HepG2 (cell line): ENCODE data around the gene RNPEPL1. TPM values are rescaled to one million over a fixed set of nuclear protein-coding genes. Genes with fewer than 3 reads are reported as not detected.
A peak's percentile ranks its signal among the peaks of the same experiment; 100 is the strongest.

ENCODE experiments used
- GTF3A ChIP-seq: sonication (generic); formaldehyde crosslinking; conservative IDR thresholded peaks from 2 replicates; pipeline ENCODE4 v1.4.0; 2020; ENCODE audit warnings: mild to moderate bottlenecking, missing genetic modification reagents
- HOXD1 ChIP-seq: sonication (generic); formaldehyde crosslinking; IDR thresholded peaks from 2 replicates; pipeline ENCODE4 v1.5.0; 2020; ENCODE audit warnings: missing genetic modification reagents
- JUND ChIP-seq: sonication (generic); formaldehyde crosslinking; IDR thresholded peaks from 2 replicates; pipeline ENCODE4 v1.8.0; 2022; ENCODE audit warnings: mild to moderate bottlenecking, missing genetic modification reagents
- PAF1 ChIP-seq: IDR thresholded peaks from 2 replicates; pipeline ENCODE4 v1.6.1; 2016; ENCODE audit warnings: missing genetic modification reagents, missing compliant biosample characterization
- PCBP2 ChIP-seq: fragments of 200-400 bp; formaldehyde crosslinking; optimal IDR thresholded peaks from 2 replicates; pipeline ENCODE3; 2018; ENCODE audit warnings: low read length, low read depth; ENCODE audit not compliant: poor library complexity, severe bottlenecking
- SIN3A ChIP-seq: IDR thresholded peaks from 2 replicates; pipeline ENCODE4 v1.6.1; 2011; ENCODE audit warnings: low read depth, mild to moderate bottlenecking, control low read depth, low read length, borderline replicate concordance
- ZNF101 ChIP-seq: sonication (generic); formaldehyde crosslinking; IDR thresholded peaks from 2 replicates; pipeline ENCODE4 v1.4.0; 2020; ENCODE audit warnings: mild to moderate bottlenecking, low read depth, missing genetic modification reagents, borderline replicate concordance
- ZNF138 ChIP-seq: sonication (generic); formaldehyde crosslinking; IDR thresholded peaks from 2 replicates; pipeline ENCODE4 v1.5.0; 2020; ENCODE audit warnings: mild to moderate bottlenecking, low read depth, missing genetic modification reagents
- ZNF224 ChIP-seq: sonication (generic); formaldehyde crosslinking; IDR thresholded peaks from 2 replicates; pipeline ENCODE4 v1.5.0; 2020; ENCODE audit warnings: mild to moderate bottlenecking, missing genetic modification reagents
- ZNF253 ChIP-seq: sonication (generic); formaldehyde crosslinking; IDR thresholded peaks from 2 replicates; pipeline ENCODE4 v1.8.0; 2022; ENCODE audit warnings: mild to moderate bottlenecking, missing genetic modification reagents, borderline replicate concordance
- ZNF296 ChIP-seq: sonication (generic); formaldehyde crosslinking; conservative IDR thresholded peaks from 2 replicates; pipeline ENCODE4 v1.5.0; 2020; ENCODE audit warnings: mild to moderate bottlenecking, missing genetic modification reagents
- ZNF446 ChIP-seq: sonication (generic); formaldehyde crosslinking; IDR thresholded peaks from 2 replicates; pipeline ENCODE4 v1.5.0; 2020; ENCODE audit warnings: mild to moderate bottlenecking, missing genetic modification reagents
- ZSCAN29 ChIP-seq: sonication (generic); formaldehyde crosslinking; conservative IDR thresholded peaks from 2 replicates; pipeline ENCODE4 v1.4.0; 2020; ENCODE audit warnings: mild to moderate bottlenecking, missing genetic modification reagents
- polyA plus RNA-seq, 8 experiments: library from polyadenylated mRNA; depleted of rRNA in 3 of 8; stranded (reverse) in 7 of 8; unstranded in 1 of 8; fragments of >200 nt; fragmentation: Illumina TruSeq in 4 of 8; extraction: Trizol in 4 of 8; gene quantifications; 2 replicates each; pipeline versions ENCODE4 v1.2.1 to v1.2.3, GENCODE V29; 2011 to 2016; ENCODE audit warnings: low read depth in 4 of 8, missing spikeins in 1 of 8, mixed read lengths in 1 of 8; ENCODE audit not compliant: insufficient read depth in 1 of 8
- total RNA-seq, 5 experiments: library from RNA; depleted of rRNA; stranded (reverse); fragments of >200 nt; fragmentation: Illumina TruSeq; extraction: Trizol; gene quantifications; 2 replicates each; pipeline ENCODE4 v1.2.3, GENCODE V29; 2016; ENCODE audit warnings: low read depth in 1 of 5
- TF ChIP-seq, protein P1 (sequence below), 2 experiments: fragments of 450-650 bp in 1 of 2; sonication (generic) in 1 of 2; formaldehyde crosslinking in 1 of 2; IDR thresholded peaks; 2 replicates each; pipeline versions ENCODE4 v1.6.1 to v1.8.0; 2016 to 2022; ENCODE audit warnings: antibody characterized with exemption in 1 of 2, mild to moderate bottlenecking in 1 of 2, missing genetic modification reagents in 1 of 2
- TF ChIP-seq, protein P2 (sequence below): sonication (generic); formaldehyde crosslinking; IDR thresholded peaks from 2 replicates; pipeline ENCODE4 v1.8.0; 2022; ENCODE audit warnings: mild to moderate bottlenecking, missing genetic modification reagents, moderate library complexity
- TF ChIP-seq, protein P3 (sequence below): IDR thresholded peaks from 2 replicates; pipeline ENCODE4 v1.6.1; 2016; ENCODE audit warnings: missing compliant biosample characterization, missing genetic modification reagents, borderline replicate concordance

The RNPEPL1 gene
- total and polyA plus RNA-seq, 2 of the 13 experiments (the other 11 are each of a cell fraction or from before 2014, with no cell fraction given): 13.0 to 18.0 TPM

DNA sequence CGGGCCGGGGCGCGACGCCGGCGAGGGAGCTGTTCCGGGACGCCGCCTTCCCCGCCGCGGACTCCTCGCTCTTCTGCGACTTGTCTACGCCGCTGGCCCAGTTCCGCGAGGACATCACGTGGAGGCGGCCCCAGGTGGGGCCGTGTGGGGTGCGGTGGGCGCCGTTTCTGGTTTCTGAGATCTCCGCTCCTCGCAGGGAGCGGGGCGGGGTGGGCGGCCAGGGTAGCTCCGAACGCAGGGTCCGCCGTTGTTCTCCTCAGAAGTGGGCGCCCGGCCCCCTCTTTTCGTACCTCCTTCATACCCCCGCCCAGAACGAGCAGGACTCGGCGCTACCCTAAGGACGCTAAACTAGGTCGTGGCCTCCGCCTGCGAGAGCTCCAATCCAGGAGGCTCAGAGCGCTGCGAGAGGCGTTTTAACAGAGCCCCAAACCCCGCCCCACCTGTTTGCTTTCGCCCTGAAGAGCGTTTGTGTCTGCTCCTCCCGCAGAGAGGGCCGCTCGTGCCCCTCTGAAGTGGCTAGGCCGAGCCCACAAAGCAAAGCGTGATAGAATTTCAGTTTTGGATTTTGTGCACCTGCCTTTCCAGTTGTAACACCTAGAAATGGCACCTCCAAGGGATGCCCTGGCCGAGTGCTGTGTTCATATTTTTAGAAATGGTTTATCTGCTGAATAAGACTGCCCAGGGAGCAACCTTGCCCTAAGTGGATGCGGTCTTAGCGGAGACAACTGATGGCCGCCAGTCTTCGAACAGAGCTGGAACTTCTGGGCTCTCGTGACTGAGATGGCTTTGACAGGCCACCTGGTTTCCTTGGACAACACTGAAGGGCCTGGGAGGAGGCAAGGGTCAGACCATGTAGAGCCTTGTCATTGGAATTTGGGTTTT lies 18.9 kb downstream of the RNPEPL1 start (continued):
- TF ChIP-seq, protein P1, sequence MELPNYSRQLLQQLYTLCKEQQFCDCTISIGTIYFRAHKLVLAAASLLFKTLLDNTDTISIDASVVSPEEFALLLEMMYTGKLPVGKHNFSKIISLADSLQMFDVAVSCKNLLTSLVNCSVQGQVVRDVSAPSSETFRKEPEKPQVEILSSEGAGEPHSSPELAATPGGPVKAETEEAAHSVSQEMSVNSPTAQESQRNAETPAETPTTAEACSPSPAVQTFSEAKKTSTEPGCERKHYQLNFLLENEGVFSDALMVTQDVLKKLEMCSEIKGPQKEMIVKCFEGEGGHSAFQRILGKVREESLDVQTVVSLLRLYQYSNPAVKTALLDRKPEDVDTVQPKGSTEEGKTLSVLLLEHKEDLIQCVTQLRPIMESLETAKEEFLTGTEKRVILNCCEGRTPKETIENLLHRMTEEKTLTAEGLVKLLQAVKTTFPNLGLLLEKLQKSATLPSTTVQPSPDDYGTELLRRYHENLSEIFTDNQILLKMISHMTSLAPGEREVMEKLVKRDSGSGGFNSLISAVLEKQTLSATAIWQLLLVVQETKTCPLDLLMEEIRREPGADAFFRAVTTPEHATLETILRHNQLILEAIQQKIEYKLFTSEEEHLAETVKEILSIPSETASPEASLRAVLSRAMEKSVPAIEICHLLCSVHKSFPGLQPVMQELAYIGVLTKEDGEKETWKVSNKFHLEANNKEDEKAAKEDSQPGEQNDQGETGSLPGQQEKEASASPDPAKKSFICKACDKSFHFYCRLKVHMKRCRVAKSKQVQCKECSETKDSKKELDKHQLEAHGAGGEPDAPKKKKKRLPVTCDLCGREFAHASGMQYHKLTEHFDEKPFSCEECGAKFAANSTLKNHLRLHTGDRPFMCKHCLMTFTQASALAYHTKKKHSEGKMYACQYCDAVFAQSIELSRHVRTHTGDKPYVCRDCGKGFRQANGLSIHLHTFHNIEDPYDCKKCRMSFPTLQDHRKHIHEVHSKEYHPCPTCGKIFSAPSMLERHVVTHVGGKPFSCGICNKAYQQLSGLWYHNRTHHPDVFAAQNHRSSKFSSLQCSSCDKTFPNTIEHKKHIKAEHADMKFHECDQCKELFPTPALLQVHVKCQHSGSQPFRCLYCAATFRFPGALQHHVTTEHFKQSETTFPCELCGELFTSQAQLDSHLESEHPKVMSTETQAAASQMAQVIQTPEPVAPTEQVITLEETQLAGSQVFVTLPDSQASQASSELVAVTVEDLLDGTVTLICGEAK (IDR thresholded peaks at IDR 0.05): no peak
- TF ChIP-seq, protein P1 (CRISPR knock-in tag; IDR thresholded peaks at IDR 0.05): peak; percentile 49
- TF ChIP-seq, protein P2, sequence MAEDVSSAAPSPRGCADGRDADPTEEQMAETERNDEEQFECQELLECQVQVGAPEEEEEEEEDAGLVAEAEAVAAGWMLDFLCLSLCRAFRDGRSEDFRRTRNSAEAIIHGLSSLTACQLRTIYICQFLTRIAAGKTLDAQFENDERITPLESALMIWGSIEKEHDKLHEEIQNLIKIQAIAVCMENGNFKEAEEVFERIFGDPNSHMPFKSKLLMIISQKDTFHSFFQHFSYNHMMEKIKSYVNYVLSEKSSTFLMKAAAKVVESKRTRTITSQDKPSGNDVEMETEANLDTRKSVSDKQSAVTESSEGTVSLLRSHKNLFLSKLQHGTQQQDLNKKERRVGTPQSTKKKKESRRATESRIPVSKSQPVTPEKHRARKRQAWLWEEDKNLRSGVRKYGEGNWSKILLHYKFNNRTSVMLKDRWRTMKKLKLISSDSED: no peak
- TF ChIP-seq JUND (0 out of 2 replicates have a peak, but pooled peaks have one; percentile 12), GTF3A (CRISPR knock-in tag) (0 out of 2 replicates have a peak, but pooled peaks have one; percentile 41), HOXD1 (CRISPR knock-in tag) (0 out of 2 replicates have a peak, but pooled peaks have one; percentile 3), ZNF296 (CRISPR knock-in tag) (peak; percentile 86; the same call in 1 of the 2 replicates), ZSCAN29 (CRISPR knock-in tag) (peak; percentile 36; the same call in 1 of the 2 replicates), PCBP2 (no peak), ZNF138 (CRISPR knock-in tag) (peak; percentile 77), PAF1 (CRISPR knock-in tag) (no peak), ZNF253 (CRISPR knock-in tag) (no peak), SIN3A (peak; percentile 77; the same call in 1 of the 2 replicates), ZNF446 (CRISPR knock-in tag) (peak; percentile 8; the same call in 1 of the 2 replicates), ZNF224 (CRISPR knock-in tag) (0 out of 2 replicates have a peak, but pooled peaks have one; percentile 41), ZNF101 (0 out of 2 replicates have a peak, but pooled peaks have one; percentile 7)
- TF ChIP-seq, protein P3, sequence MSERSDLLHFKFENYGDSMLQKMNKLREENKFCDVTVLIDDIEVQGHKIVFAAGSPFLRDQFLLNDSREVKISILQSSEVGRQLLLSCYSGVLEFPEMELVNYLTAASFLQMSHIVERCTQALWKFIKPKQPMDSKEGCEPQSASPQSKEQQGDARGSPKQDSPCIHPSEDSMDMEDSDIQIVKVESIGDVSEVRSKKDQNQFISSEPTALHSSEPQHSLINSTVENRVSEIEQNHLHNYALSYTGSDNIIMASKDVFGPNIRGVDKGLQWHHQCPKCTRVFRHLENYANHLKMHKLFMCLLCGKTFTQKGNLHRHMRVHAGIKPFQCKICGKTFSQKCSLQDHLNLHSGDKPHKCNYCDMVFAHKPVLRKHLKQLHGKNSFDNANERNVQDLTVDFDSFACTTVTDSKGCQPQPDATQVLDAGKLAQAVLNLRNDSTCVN (CRISPR knock-in tag): no peak
